SK-N-MC (cell line): ENCODE results near the gene TAF11.

Experiments used
- EZH2 ChIP-seq: fragments of 200-600 bp; sonication (generic); IDR thresholded peaks from one replicate; pipeline ENCODE4 v1.6.1; 2017; ENCODE audit warnings: antibody characterized with exemption
- POLR2AphosphoS5 ChIP-seq: IDR thresholded peaks from 2 replicates; pipeline ENCODE4 v1.6.1; 2012; ENCODE audit warnings: mild to moderate bottlenecking, low read depth, low read length, borderline replicate concordance

GRCh38 chr6:34897130-34897529, 9.3 kb upstream of the TAF11 start:
- TF ChIP-seq POLR2AphosphoS5 (no peak), EZH2 (no peak)
